NCI-H1048 (cell line): Measurements from ENCODE around the gene SLC25A18.
"Not testable (repeated sequence)": the region's sequence is repeated elsewhere in the genome, so short reads cannot be mapped to it uniquely, and the experiment has no call there.

Experiments
- DNase-seq: peaks from one replicate; lab custom pipeline; 2025; lab: John Stamatoyannopoulos, UW

SLC25A18 gene

GRCh38 chr22:17607891-17608521, 44.7 kb downstream of the SLC25A18 start:
- DNase-seq = no peak

- DNase-seq = no peak
These were observed 48.8 kb downstream of the SLC25A18 start for GRCh38 chr22:17612057-17612456.

DNA sequence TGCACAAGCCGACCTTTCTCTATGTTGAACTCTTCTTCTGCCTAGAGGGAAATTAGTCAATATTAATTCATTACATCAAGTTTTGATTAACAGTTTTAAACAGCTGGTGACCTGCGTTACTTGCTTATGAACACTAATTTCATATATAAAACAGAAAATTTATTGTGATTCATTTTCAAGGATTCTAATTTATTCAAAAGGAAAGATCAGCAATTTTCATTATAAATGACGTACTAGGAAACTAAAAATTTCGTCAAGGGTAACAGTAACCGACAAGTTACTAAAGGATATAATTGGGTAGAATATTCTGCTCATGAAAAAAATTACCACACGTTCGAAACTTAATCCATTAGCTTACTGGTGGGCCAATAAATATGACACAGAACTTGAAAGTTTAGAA, 50.0 kb downstream of the SLC25A18 start:
- no peak for DNase-seq

- no peak for DNase-seq
These were observed 64.7 kb downstream of the SLC25A18 start for GRCh38 chr22:17627961-17628405.

DNA sequence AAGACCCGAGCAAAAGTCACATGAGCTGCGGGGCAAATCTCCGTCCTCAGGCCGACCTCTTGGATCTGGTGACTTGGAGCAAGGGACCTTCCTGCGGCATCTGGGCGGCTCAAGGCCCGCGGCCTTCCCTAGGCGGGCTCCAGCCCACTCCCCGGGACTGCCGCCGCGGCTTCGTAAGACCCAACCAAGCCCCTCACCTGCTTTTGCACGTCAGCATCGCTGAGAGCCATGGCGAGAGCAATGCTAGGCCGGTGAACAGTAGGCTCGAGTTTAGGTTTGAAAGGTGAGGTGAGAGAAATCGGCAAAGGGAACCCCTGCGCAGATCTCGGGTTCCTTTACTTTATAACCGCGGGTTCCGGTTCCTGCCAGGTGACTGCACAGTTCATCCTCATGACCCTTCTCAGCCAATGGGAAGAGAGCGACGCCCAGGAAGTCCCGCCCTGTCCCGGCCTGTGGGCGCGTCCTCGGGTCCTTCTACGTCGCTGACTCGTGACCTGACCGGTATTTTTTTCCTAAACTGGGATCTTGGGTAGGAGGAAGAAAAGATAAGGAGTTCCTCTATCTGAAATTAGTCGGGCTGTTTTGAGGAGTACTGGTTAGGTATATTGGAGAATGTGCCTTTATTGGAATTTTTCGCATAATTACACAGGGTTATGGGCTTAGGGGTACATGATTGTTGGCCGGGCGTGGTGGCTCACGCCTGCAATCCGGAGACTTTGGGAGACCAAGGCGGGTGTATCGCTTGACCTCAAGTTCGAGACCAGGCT, 65.3 kb downstream of the SLC25A18 start, which contains the start of gene ATP6V1E1:
Gene ATP6V1E1 (minus strand): TSS at position 344 of the 767 bp plus-strand sequence. CDS start 114 bp downstream, at position 230.
- peak; percentile 82 for DNase-seq

DNA sequence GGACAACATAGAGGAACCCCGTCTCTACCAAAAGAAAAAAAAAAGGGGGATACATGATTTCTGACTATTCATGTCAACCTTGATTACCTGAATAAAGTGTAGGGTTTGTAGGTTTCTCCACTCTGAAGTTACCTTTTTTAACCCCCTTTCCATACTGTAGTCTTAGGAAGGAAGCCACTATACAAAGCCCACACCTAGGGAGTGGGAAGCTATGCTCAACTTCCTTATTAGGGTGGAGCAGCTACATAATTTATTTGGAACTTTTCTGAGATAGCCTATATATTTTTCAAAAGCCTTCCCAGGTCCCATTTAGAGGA, 65.8 kb downstream of the SLC25A18 start:
- DNase-seq = no peak

- no peak for DNase-seq
These were observed 66.3 kb downstream of the SLC25A18 start for GRCh38 chr22:17629641-17630040.

GRCh38 chr22:17631076-17631565, 67.8 kb downstream of the SLC25A18 start:
- DNase-seq = no peak

GRCh38 chr22:17633217-17633997, 70.1 kb downstream of the SLC25A18 start:
- DNase-seq = no peak

- no peak for DNase-seq
These were observed 70.7 kb downstream of the SLC25A18 start for GRCh38 chr22:17633998-17634323.

DNA sequence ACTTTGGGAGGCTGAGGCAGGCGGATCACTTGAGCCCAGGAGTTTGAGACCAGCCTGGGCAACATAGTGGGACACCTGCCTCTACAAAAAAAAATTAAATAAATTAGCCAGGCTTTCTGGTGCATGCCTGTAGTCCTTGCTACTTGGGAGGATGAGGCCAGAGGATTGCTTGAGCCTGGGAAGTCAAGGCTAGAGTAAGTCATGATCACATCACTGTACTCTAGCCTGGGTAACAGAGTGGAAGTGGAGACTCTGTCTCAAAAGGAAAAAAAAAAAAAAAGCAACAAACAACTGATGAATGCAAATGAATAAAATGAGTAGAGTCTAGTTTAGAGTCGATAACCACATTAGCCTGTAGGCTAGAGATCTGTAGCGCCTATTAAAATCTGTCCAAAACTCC, 71.4 kb downstream of the SLC25A18 start:
- DNase-seq = no peak

- DNase-seq = not testable (repeated sequence)
These were observed 73.6 kb downstream of the SLC25A18 start for GRCh38 chr22:17636850-17637249.

DNA sequence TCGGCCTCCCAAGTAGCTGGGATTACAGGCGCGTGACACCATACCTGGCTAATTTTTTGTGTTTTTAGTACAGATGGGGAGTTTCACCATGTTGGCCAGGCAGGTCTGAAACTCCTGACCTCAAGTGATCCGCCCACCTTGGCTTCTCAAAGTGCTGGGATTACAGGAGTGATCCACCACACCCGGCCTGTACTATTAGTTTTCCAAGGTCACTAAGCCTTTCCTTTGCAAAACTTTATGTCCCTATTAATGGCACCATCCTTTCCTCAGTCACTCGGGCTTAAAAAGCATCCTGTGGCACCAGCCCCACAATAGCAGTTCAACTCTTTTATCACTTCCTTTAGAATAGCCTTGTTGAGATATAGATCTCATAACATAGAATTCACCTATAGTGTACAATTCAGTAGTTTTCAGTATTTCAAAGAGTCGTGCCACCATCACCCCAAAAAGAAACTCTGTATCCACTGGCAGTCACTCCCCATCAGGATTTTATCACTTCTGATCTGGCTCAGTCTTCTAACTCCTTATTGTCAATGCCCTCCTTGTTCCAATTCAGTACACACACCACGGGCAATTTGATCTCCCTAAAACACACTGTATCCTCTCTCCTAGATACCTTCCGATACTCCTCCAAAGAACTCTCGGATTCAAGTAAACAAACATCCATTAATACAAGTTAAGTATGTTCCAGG, 74.3 kb downstream of the SLC25A18 start:
- DNase-seq = no peak

- no peak for DNase-seq
These were observed 74.8 kb downstream of the SLC25A18 start for GRCh38 chr22:17638182-17638431.

DNA sequence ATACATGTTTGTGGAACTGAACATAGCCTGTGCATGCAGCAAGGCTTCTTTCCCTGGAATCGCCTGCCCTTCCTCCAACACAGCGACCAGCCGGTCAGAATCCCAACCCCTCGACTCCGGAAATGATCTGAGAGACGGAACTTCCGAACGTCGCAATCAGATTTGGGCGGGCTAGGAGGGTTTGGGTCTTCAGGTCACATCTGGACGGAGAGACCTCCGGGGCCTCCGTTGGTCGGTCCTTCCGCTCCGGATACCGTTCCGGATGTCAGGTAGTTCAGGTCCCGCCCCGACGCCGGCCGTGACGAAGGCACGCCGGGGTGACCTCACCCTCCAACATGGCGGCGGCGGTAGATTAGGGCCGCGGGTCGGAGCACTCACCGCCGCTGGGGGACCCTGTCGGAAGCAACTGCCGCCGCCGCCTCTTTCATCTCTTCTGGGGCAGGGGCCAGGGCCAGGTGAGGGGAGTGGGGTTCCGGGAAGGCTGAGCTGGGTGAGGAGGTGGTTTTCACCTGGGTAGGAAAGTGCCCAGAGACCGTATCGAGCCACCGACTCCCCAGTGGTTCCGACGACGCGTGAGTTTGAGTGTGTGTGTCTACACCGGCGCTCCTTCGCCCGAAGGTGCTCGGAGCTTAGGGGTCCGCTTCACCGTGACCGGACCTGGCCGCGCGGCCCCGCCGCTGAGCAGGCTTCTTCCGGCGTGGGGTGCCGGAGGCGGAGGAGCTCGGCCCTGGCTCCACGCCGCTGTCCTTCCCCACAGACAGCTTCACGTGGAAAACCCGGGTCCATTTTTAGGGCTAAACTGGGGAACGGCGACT, 75.3 kb downstream of the SLC25A18 start, which contains the start of gene BCL2L13:
Gene BCL2L13 (plus strand): TSS at position 326 of the 815 bp plus-strand sequence. CDS start 16,955 bp downstream, outside the sequence.
- DNase-seq = peak; percentile 62

DNA sequence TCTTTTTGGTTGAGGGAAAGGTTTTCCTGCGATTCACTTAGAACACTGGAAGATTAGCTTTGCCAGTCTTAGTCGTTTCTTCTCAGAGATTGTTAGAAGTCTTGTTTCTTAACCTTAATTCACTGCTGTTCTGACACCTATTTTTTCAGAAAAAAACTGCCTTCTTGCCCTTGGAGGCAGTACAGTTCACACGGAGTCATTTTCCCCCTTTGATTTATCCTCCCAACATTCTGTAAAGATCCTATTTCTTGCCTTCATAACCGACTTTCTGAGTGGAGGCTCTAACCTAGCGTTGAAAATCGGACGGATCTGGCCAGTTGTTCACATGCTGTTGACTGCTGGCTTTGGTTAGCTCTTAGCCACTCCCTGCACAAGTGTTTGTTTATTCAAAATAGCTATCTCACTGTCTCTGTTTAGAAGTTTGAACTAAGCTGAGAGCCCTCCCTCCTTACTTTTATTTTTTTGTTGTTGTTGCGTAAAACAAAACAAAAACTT, 76.0 kb downstream of the SLC25A18 start:
- no peak for DNase-seq
